Prostate gland (tissue), 2 donors: ENCODE data around the gene NHS. TPM values are rescaled to one million over a fixed set of nuclear protein-coding genes. Genes with fewer than 3 reads are reported as not detected.
"Not testable (repeated sequence)": the region's sequence is repeated elsewhere in the genome, so short reads cannot be mapped to it uniquely, and the experiment has no call there.

Source experiments
- DNase-seq: peaks from one replicate; pipeline ENCODE4 v3.0.0-alpha.2; 2019; ENCODE audit warnings: low spot score
- H3K27ac ChIP-seq, 2 donors: fragments of 200-600 bp; sonication (generic); 2 replicates each; pipeline ENCODE4 v1.5.1; 2017 to 2019
- H3K27me3 ChIP-seq: fragments of 200-600 bp; sonication (generic); replicated peaks from 2 replicates; pipeline ENCODE4 v1.5.1; 2019; ENCODE audit not compliant: insufficient read depth
- H3K36me3 ChIP-seq, 2 donors: fragments of 200-600 bp; sonication (generic); 1 replicate in 1 of 2; 2 replicates in 1 of 2; pipeline versions ENCODE4 v1.5.1 to v1.8.1; 2017 to 2019
- H3K4me1 ChIP-seq: fragments of 200-600 bp; sonication (generic); replicated peaks from 2 replicates; pipeline ENCODE4 v1.5.1; 2019
- H3K4me3 ChIP-seq, 2 donors: fragments of 200-600 bp; sonication (generic); 2 replicates each; pipeline ENCODE4 v1.5.1; 2017 to 2019
- H3K9me3 ChIP-seq: fragments of 200-600 bp; sonication (generic); 2 replicates; pipeline ENCODE4 v1.5.1; 2017
- CTCF ChIP-seq, 4 experiments: fragments of 200-600 bp in 2 of 4; fragments of 450-650 bp in 2 of 4; sonication (generic) in 2 of 4; IDR thresholded peaks; 1 replicate in 3 of 4; 2 replicates in 1 of 4; pipeline ENCODE4 v1.5.1; 2016 to 2019; ENCODE audit warnings: antibody characterized with exemption in 4 of 4, mild to moderate bottlenecking in 2 of 4, moderate library complexity in 2 of 4
- POLR2A ChIP-seq: fragments of 450-650 bp; IDR thresholded peaks from one replicate; pipeline ENCODE4 v1.6.1; 2016; ENCODE audit warnings: antibody characterized with exemption, mild to moderate bottlenecking
- POLR2AphosphoS5 ChIP-seq: sonication (generic); formaldehyde crosslinking; IDR thresholded peaks from one replicate; pipeline ENCODE4 v1.6.1; 2017; ENCODE audit warnings: antibody characterized with exemption
- WGBS: methylation state at CpG from one replicate; pipeline ENCODE4 v1.1.5; 2018; 5-methylcytosine and 5-hydroxymethylcytosine counted together
- intact Hi-C: fragments of 100-400 bp; cut with DNase I; formaldehyde crosslinking; loops from one replicate; pipeline ENCODE4 v1.14.2; 2022
- total RNA-seq, 2 donors: library from RNA; depleted of rRNA; stranded (reverse); fragments of >200 nt; gene quantifications; one replicate each; pipeline ENCODE4 v1.1.0, GENCODE V29; 2016

Gene NHS
- total RNA-seq, 2 donors from 2014 or later = 4.8 to 17.7 TPM

GRCh38 chrX:17563515-17563914 lies 188.5 kb downstream of the NHS start:
- H3K27me3 ChIP-seq = no peaks in the 10 kb centered on the region
- H3K9me3 ChIP-seq = no peaks in the 10 kb centered on the region
- DNase-seq = no peak
- intact Hi-C loops = no loop called here
- H3K36me3 ChIP-seq = no peaks in the 10 kb centered on the region
- H3K27ac ChIP-seq = no peak overlapping the region
- H3K4me1 ChIP-seq = no peaks in the 10 kb centered on the region
- no peak for TF ChIP-seq POLR2A
- no peak for TF ChIP-seq POLR2AphosphoS5
- TF ChIP-seq CTCF (IDR thresholded peaks at IDR 0.05) = no peak
- 80% methylated on average over 4 of the region's 4 CpGs for WGBS
- no peak overlapping the region for H3K4me3 ChIP-seq

- Histone ChIP-seq H3K27me3 (no peaks in the 10 kb centered on the region), H3K4me1 (no peaks in the 10 kb centered on the region), H3K27ac (no peak overlapping the region), H3K36me3 (no peaks in the 10 kb centered on the region), H3K9me3 (no peaks in the 10 kb centered on the region), H3K4me3 (no peak overlapping the region)
- DNase-seq = no peak
- WGBS = 79% methylated on average over 6 of the region's 7 CpGs
- intact Hi-C loops = no loop called here
- TF ChIP-seq CTCF (IDR thresholded peaks at IDR 0.05) (no peak), POLR2AphosphoS5 (no peak), POLR2A (no peak)
Observed at GRCh38 chrX:17564689-17565409, 189.8 kb downstream of the NHS start.

GRCh38 chrX:17566740-17567139 lies 191.7 kb downstream of the NHS start:
- no peak for DNase-seq
- TF ChIP-seq POLR2AphosphoS5 = no peak
- no peak for TF ChIP-seq POLR2A
- TF ChIP-seq CTCF (IDR thresholded peaks at IDR 0.05) = no peak
- no peaks in the 10 kb centered on the region for H3K36me3 ChIP-seq
- no peaks in the 10 kb centered on the region for H3K9me3 ChIP-seq
- 60% methylated on average over 3 of the region's 4 CpGs for WGBS
- no peaks in the 10 kb centered on the region for H3K27me3 ChIP-seq
- H3K4me1 ChIP-seq = no peaks in the 10 kb centered on the region
- H3K27ac ChIP-seq = no peak overlapping the region
- H3K4me3 ChIP-seq = no peak overlapping the region
- intact Hi-C loops = no loop called here

GRCh38 chrX:17567187-17567586 lies 192.2 kb downstream of the NHS start:
- Histone ChIP-seq H3K27ac (no peak overlapping the region), H3K9me3 (no peaks in the 10 kb centered on the region), H3K27me3 (no peaks in the 10 kb centered on the region), H3K4me3 (no peak overlapping the region), H3K36me3 (no peaks in the 10 kb centered on the region), H3K4me1 (no peaks in the 10 kb centered on the region)
- DNase-seq = no peak
- no peak for TF ChIP-seq CTCF (IDR thresholded peaks at IDR 0.05)
- TF ChIP-seq POLR2AphosphoS5 = no peak
- TF ChIP-seq POLR2A = no peak
- intact Hi-C loops = no loop called here
- WGBS = 49% methylated on average over 8 of the region's 8 CpGs

- no peaks in the 10 kb centered on the region for H3K36me3 ChIP-seq
- DNase-seq = no peak
- no peaks in the 10 kb centered on the region for H3K9me3 ChIP-seq
- no peaks in the 10 kb centered on the region for H3K27me3 ChIP-seq
- TF ChIP-seq CTCF (IDR thresholded peaks at IDR 0.05) = no peak
- TF ChIP-seq POLR2AphosphoS5 = no peak
- TF ChIP-seq POLR2A = no peak
- intact Hi-C loops = no loop called here
- no peaks in the 10 kb centered on the region for H3K4me1 ChIP-seq
- WGBS = 11% methylated on average over 2 of the region's 2 CpGs
- no peak overlapping the region for H3K27ac ChIP-seq
- H3K4me3 ChIP-seq = no peak overlapping the region
Observed at GRCh38 chrX:17567821-17568220, 192.8 kb downstream of the NHS start.

GRCh38 chrX:17568804-17569203 lies 193.8 kb downstream of the NHS start:
- H3K27me3 ChIP-seq, intact Hi-C loops, H3K9me3 ChIP-seq, H3K36me3 ChIP-seq, H3K4me3 ChIP-seq, DNase-seq, H3K27ac ChIP-seq, H3K4me1 ChIP-seq: not testable (repeated sequence)
- 96% methylated on average over 3 of the region's 3 CpGs for WGBS
